H9 (cell line): Measurements from ENCODE around the gene HOXD4. TPM values are rescaled to one million over a fixed set of nuclear protein-coding genes. Genes with fewer than 3 reads are reported as not detected.

Source experiments
- DNase-seq: peaks from one replicate; pipeline ENCODE4 v3.0.0-alpha.2; 2017
- H2AFZ ChIP-seq: one replicate; pipeline ENCODE4 v1.6.1; 2013; ENCODE audit warnings: mild to moderate bottlenecking, low read length, control low read depth, moderate library complexity
- H2AK5ac ChIP-seq: 2 replicates; pipeline ENCODE4 v1.6.1; 2013; ENCODE audit warnings: low read length, control low read depth, mixed read lengths; ENCODE audit not compliant: insufficient read length
- H2BK120ac ChIP-seq: one replicate; pipeline ENCODE4 v1.6.1; 2013; ENCODE audit warnings: low read depth, mild to moderate bottlenecking, low read length, control low read depth, inconsistent platforms; ENCODE audit not compliant: poor library complexity, severe bottlenecking
- H2BK12ac ChIP-seq: 2 replicates; pipeline ENCODE4 v1.6.1; 2013; ENCODE audit warnings: low read length, control low read depth, mixed read lengths, low read depth; ENCODE audit not compliant: insufficient read length
- H2BK15ac ChIP-seq: 2 replicates; pipeline ENCODE4 v1.6.1; 2013; ENCODE audit warnings: low read depth, low read length, control low read depth
- H2BK20ac ChIP-seq: one replicate; pipeline ENCODE4 v1.6.1; 2013; ENCODE audit warnings: low read depth, mild to moderate bottlenecking, low read length, control low read depth, inconsistent platforms; ENCODE audit not compliant: poor library complexity, severe bottlenecking
- H2BK5ac ChIP-seq: 2 replicates; pipeline ENCODE4 v1.6.1; 2013; ENCODE audit warnings: low read length, control low read depth, mixed read lengths; ENCODE audit not compliant: insufficient read length
- H3K14ac ChIP-seq: 2 replicates; pipeline ENCODE4 v1.6.1; 2013; ENCODE audit warnings: low read length, control low read depth; ENCODE audit not compliant: insufficient read depth
- H3K18ac ChIP-seq: 2 replicates; pipeline ENCODE4 v1.6.1; 2013; ENCODE audit warnings: low read depth, mild to moderate bottlenecking, mixed read lengths, low read length, control low read depth; ENCODE audit not compliant: insufficient read length
- H3K23ac ChIP-seq: 2 replicates; pipeline ENCODE4 v1.6.1; 2013; ENCODE audit warnings: low read length, control low read depth, mixed read lengths, low read depth; ENCODE audit not compliant: insufficient read length
- H3K23me2 ChIP-seq: 2 replicates; pipeline ENCODE4 v1.6.1; 2013; ENCODE audit warnings: low read depth, mild to moderate bottlenecking, mixed read lengths, low read length, control low read depth; ENCODE audit not compliant: insufficient read length, poor library complexity, severe bottlenecking
- H3K27ac ChIP-seq: 2 replicates; pipeline ENCODE4 v1.5.1; 2013; ENCODE audit warnings: low read length, control low read depth, mixed read lengths, low read depth; ENCODE audit not compliant: insufficient read length
- H3K27me3 ChIP-seq: 2 replicates; pipeline ENCODE4 v1.6.1; 2013; ENCODE audit warnings: low read length, control low read depth, inconsistent platforms; ENCODE audit not compliant: insufficient read depth
- H3K4ac ChIP-seq: 2 replicates; pipeline ENCODE4 v1.6.1; 2013; ENCODE audit warnings: low read depth, mild to moderate bottlenecking, control low read depth, inconsistent platforms, low read length, moderate library complexity
- H3K4me1 ChIP-seq: 2 replicates; pipeline ENCODE4 v1.6.1; 2013; ENCODE audit warnings: low read length, control low read depth, inconsistent platforms; ENCODE audit not compliant: insufficient read depth
- H3K4me2 ChIP-seq: 2 replicates; pipeline ENCODE4 v1.6.1; 2013; ENCODE audit warnings: low read length, control low read depth, mixed read lengths; ENCODE audit not compliant: insufficient read length, insufficient read depth
- H3K56ac ChIP-seq: 2 replicates; pipeline ENCODE4 v1.6.1; 2013; ENCODE audit warnings: low read depth, mild to moderate bottlenecking, mixed read lengths, low read length, control low read depth; ENCODE audit not compliant: insufficient read length
- H3K79me1 ChIP-seq: 2 replicates; pipeline ENCODE4 v1.6.1; 2013; ENCODE audit warnings: low read depth, mild to moderate bottlenecking, moderate library complexity, low read length, control low read depth, inconsistent platforms; ENCODE audit not compliant: insufficient read depth, poor library complexity, severe bottlenecking
- H3K79me2 ChIP-seq: 2 replicates; pipeline ENCODE4 v1.6.1; 2013; ENCODE audit warnings: low read length, control low read depth, inconsistent platforms; ENCODE audit not compliant: insufficient read depth
- H3K9ac ChIP-seq: 2 replicates; pipeline ENCODE4 v1.6.1; 2013; ENCODE audit warnings: low read length, control low read depth, mixed read lengths; ENCODE audit not compliant: insufficient read length; ENCODE audit errors: extremely low read depth
- H3K9me3 ChIP-seq: one replicate; pipeline ENCODE4 v1.6.1; 2013; ENCODE audit warnings: low read depth, low read length, inconsistent platforms; ENCODE audit not compliant: control insufficient read depth
- H3T11ph ChIP-seq: one replicate; pipeline ENCODE4 v1.6.1; 2013; ENCODE audit warnings: mild to moderate bottlenecking, low read length, control low read depth, inconsistent platforms
- H4K20me1 ChIP-seq: one replicate; pipeline ENCODE4 v1.6.1; 2013; ENCODE audit not compliant: control insufficient read depth, insufficient read length, insufficient read depth
- H4K5ac ChIP-seq: 2 replicates; pipeline ENCODE4 v1.6.1; 2013; ENCODE audit warnings: low read depth, mild to moderate bottlenecking, mixed read lengths, low read length, control low read depth; ENCODE audit not compliant: insufficient read length
- H4K8ac ChIP-seq: replicated peaks from 2 replicates; pipeline ENCODE4 v1.6.1; 2013; ENCODE audit warnings: low read length, control low read depth, mixed read lengths, low read depth; ENCODE audit not compliant: insufficient read length
- H4K91ac ChIP-seq: 2 replicates; pipeline ENCODE4 v1.6.1; 2013; ENCODE audit warnings: low read depth, mild to moderate bottlenecking, moderate library complexity, mixed read lengths, low read length, control low read depth; ENCODE audit not compliant: insufficient read length
- H3K27ac Mint-ChIP-seq, 3 experiments: 2 replicates in 2 of 3; 3 replicates in 1 of 3; pipeline ENCODE4 v1.8.0; 2020 to 2021; ENCODE audit warnings: mixed read lengths in 3 of 3, mild to moderate bottlenecking in 1 of 3, moderate library complexity in 1 of 3
- H3K27me3 Mint-ChIP-seq: 2 replicates; pipeline ENCODE4 v1.8.0; 2021; ENCODE audit warnings: low read depth, mild to moderate bottlenecking, moderate library complexity, mixed read lengths
- H3K36me3 Mint-ChIP-seq, 3 experiments: 2 replicates in 2 of 3; 3 replicates in 1 of 3; pipeline ENCODE4 v1.8.0; 2020 to 2021; ENCODE audit warnings: low read depth in 3 of 3, mixed read lengths in 3 of 3; ENCODE audit not compliant: insufficient read depth in 1 of 3
- H3K4me1 Mint-ChIP-seq, 2 experiments: 2 replicates each; pipeline ENCODE4 v1.8.0; 2020; ENCODE audit warnings: mixed read lengths in 2 of 2
- H3K4me3 Mint-ChIP-seq, 2 experiments: 2 replicates in 1 of 2; 3 replicates in 1 of 2; pipeline ENCODE4 v1.8.0; 2020 to 2021; ENCODE audit warnings: mild to moderate bottlenecking in 2 of 2, mixed read lengths in 2 of 2, moderate library complexity in 1 of 2
- H3K9me3 Mint-ChIP-seq, 2 experiments: 2 replicates in 1 of 2; 3 replicates in 1 of 2; pipeline ENCODE4 v1.8.0; 2020; ENCODE audit warnings: mild to moderate bottlenecking in 2 of 2, mixed read lengths in 2 of 2, moderate library complexity in 1 of 2
- WGBS: extraction: QIAGEN DNeasy Blood & Tissue Kit; methylation state at CpG from one replicate; pipeline ENCODE4 v1.1.7; 2013; ENCODE audit warnings: missing lambda C conversion rate, low lambda C conversion rate, mixed read lengths; ENCODE audit not compliant: insufficient read length; ENCODE audit errors: extremely low coverage; 5-methylcytosine and 5-hydroxymethylcytosine counted together
- total RNA-seq: library from RNA; stranded (reverse); gene quantifications from 2 replicates; pipeline ENCODE4 v1.2.1, GENCODE V29; 2021
- TF ChIP-seq, protein P1 (sequence below): fragments of 200-600 bp; sonication (generic); conservative IDR thresholded peaks from 3 replicates; pipeline ENCODE4 v1.8.0; 2021; ENCODE audit warnings: antibody characterized with exemption, mild to moderate bottlenecking

Gene HOXD4
- total RNA-seq, 1 experiment from 2014 or later = not detected

DNA sequence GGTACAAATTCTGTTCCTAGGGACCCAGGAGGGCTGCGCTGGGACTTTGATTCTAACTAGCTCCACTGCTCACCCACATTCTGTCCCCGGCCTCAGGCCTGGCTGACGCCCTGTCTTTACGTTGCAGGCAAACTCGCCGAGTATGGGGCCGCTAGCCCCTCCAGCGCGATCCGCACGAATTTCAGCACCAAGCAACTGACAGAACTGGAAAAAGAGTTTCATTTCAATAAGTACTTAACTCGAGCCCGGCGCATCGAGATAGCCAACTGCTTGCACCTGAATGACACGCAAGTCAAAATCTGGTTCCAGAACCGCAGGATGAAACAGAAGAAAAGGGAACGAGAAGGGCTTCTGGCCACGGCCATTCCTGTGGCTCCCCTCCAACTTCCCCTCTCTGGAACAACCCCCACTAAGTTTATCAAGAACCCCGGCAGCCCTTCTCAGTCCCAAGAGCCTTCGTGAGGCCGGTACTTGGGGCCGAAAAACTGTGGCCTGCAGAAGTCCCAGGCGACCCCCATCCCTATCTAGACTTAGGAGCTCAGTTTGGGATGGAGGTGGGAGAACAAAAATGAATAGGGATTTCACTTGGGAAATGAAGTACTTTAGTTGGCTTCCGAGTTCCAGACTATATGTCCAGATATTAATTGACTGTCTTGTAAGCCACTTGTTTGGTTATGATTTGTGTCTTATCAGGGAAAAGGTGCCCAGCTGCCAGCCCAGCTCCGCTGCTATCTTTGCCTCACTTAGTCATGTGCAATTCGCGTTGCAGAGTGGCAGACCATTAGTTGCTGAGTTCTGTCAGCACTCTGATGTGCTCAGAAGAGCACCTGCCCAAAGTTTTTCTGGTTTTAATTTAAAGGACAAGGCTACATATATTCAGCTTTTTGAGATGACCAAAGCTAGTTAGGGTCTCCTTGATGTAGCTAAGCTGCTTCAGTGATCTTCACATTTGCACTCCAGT, 38.6 kb downstream of the HOXD4 start:
- Histone ChIP-seq H2BK12ac (no peak overlapping the region), H2AFZ (no peak overlapping the region), H3K79me2 (no peaks in the 10 kb centered on the region), H3K4me2 (peak overlapping the region; percentile 59), H2AK5ac (no peak overlapping the region), H3K56ac (no peak overlapping the region), H3K14ac (no peak overlapping the region), H3K23ac (no peak overlapping the region), H4K91ac (no peak overlapping the region), H2BK5ac (no peak overlapping the region), H3T11ph (no peak overlapping the region), H4K20me1 (no peaks in the 10 kb centered on the region), H3K4ac (no peak overlapping the region), H3K4me1 (peaks cover 3% of the 10 kb centered on the region), H3K9me3 (no peaks in the 10 kb centered on the region), H3K27ac (no peak overlapping the region), H2BK15ac (no peak overlapping the region), H3K9ac (no peak overlapping the region), H3K18ac (no peak overlapping the region), H4K5ac (no peak overlapping the region), H2BK20ac (no peak overlapping the region), H3K23me2 (peaks cover 2% of the 10 kb centered on the region), H3K27me3 (peaks cover 77% of the 10 kb centered on the region), H3K79me1 (no peaks in the 10 kb centered on the region), H2BK120ac (no peak overlapping the region), H4K8ac (no peak overlapping the region)
- Mint-ChIP-seq H3K27ac (no peak overlapping the region), H3K4me3 (peak overlapping the region; percentile 34 to 68), H3K4me1 (peaks cover 20 to 37% of the 10 kb centered on the region in 2 experiments), H3K9me3 (peaks cover 0 to 3% of the 10 kb centered on the region in 2 experiments; a peak in 1 of 5 replicates), H3K27me3 (peaks cover 98% of the 10 kb centered on the region), H3K36me3 (no peaks in the 10 kb centered on the region)
- TF ChIP-seq, protein P1, sequence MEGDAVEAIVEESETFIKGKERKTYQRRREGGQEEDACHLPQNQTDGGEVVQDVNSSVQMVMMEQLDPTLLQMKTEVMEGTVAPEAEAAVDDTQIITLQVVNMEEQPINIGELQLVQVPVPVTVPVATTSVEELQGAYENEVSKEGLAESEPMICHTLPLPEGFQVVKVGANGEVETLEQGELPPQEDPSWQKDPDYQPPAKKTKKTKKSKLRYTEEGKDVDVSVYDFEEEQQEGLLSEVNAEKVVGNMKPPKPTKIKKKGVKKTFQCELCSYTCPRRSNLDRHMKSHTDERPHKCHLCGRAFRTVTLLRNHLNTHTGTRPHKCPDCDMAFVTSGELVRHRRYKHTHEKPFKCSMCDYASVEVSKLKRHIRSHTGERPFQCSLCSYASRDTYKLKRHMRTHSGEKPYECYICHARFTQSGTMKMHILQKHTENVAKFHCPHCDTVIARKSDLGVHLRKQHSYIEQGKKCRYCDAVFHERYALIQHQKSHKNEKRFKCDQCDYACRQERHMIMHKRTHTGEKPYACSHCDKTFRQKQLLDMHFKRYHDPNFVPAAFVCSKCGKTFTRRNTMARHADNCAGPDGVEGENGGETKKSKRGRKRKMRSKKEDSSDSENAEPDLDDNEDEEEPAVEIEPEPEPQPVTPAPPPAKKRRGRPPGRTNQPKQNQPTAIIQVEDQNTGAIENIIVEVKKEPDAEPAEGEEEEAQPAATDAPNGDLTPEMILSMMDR = no peak
- WGBS = no CpG with 5 or more reads among the region's 28 CpGs
- DNase-seq = peak; percentile 34
